H1 (cell line): ENCODE data around the gene KIAA0930. TPM values are rescaled to one million over a fixed set of nuclear protein-coding genes. Genes with fewer than 3 reads are reported as not detected.
A peak's percentile ranks its signal among the peaks of the same experiment; 100 is the strongest.

Source experiments
- CTCF ChIA-PET: fragments of 300-600 bp; sonication (Branson Sonifier 250); formaldehyde crosslinking; loops from one replicate; lab custom pipeline; 2021; ENCODE audit not compliant: partially characterized antibody; lab: Charles Lee
- POLR2A ChIA-PET: fragments of 300-600 bp; sonication (Branson Sonifier 250); formaldehyde crosslinking; loops from one replicate; lab custom pipeline; 2021; ENCODE audit warnings: inconsistent platforms; ENCODE audit not compliant: partially characterized antibody; lab: Charles Lee
- DNase-seq, 2 experiments: peaks; one replicate each; pipeline versions ENCODE4 v3.0.0 to v3.0.0-alpha.2; 2010 to 2022; ENCODE audit warnings: low spot score in 2 of 2, low read depth in 1 of 2, mixed read lengths in 1 of 2
- FAIRE-seq: peaks from 2 replicates; lab custom pipeline; 2011; peaks lifted over from hg19 to GRCh38; lab: Jason Lieb, UNC
- H2AFZ ChIP-seq: 2 replicates; pipeline ENCODE4 v1.8.1; 2012; ENCODE audit warnings: low read length, inconsistent platforms
- H2AK5ac ChIP-seq: 2 replicates; pipeline ENCODE4 v1.6.1; 2013; ENCODE audit warnings: low read depth, low read length
- H2BK120ac ChIP-seq: replicated peaks from 2 replicates; pipeline ENCODE3; 2013; ENCODE audit warnings: low read depth, low read length, inconsistent platforms
- H2BK12ac ChIP-seq: 2 replicates; pipeline ENCODE4 v1.6.1; 2013; ENCODE audit warnings: low read depth, low read length
- H2BK15ac ChIP-seq: 2 replicates; pipeline ENCODE4 v1.6.1; 2013; ENCODE audit warnings: low read length
- H2BK20ac ChIP-seq: 2 replicates; pipeline ENCODE4 v1.6.1; 2013; ENCODE audit warnings: low read length
- H2BK5ac ChIP-seq: 2 replicates; pipeline ENCODE4 v1.6.1; 2013; ENCODE audit warnings: low read depth, low read length
- H3K14ac ChIP-seq: 2 replicates; pipeline ENCODE4 v1.6.1; 2013; ENCODE audit warnings: inconsistent platforms; ENCODE audit not compliant: insufficient read length
- H3K18ac ChIP-seq: 2 replicates; pipeline ENCODE4 v1.6.1; 2013; ENCODE audit warnings: low read length; ENCODE audit errors: extremely low read depth
- H3K23ac ChIP-seq: 2 replicates; pipeline ENCODE4 v1.6.1; 2013; ENCODE audit warnings: inconsistent platforms; ENCODE audit not compliant: insufficient read length
- H3K23me2 ChIP-seq: 2 replicates; pipeline ENCODE4 v1.6.1; 2013; ENCODE audit warnings: low read depth, low read length
- H3K27ac ChIP-seq: 2 replicates; pipeline ENCODE4 v1.6.1; 2011; ENCODE audit warnings: low read depth, low read length, inconsistent platforms
- H3K27me3 ChIP-seq, 4 experiments: replicated peaks in 1 of 4; 1 replicate in 1 of 4; 2 replicates in 3 of 4; pipeline versions ENCODE4 v1.6.1 to v1.8.1; 2011 to 2013; ENCODE audit warnings: low read length in 3 of 4, mild to moderate bottlenecking in 3 of 4, inconsistent platforms in 2 of 4, mixed read lengths in 2 of 4, moderate library complexity in 1 of 4; ENCODE audit not compliant: control insufficient read depth in 3 of 4, insufficient read depth in 3 of 4; ENCODE audit errors: extremely low read depth in 1 of 4
- H3K36me3 ChIP-seq, 4 experiments: 2 replicates each; pipeline versions ENCODE4 v1.6.1 to v1.8.1; 2011 to 2013; ENCODE audit warnings: mild to moderate bottlenecking in 4 of 4, low read length in 3 of 4, moderate library complexity in 2 of 4, control low read depth in 1 of 4, inconsistent platforms in 1 of 4; ENCODE audit not compliant: insufficient read depth in 4 of 4, control insufficient read depth in 2 of 4
- H3K4ac ChIP-seq: replicated peaks from 2 replicates; pipeline ENCODE3; 2013; ENCODE audit warnings: low read length, low read depth, mixed read lengths, inconsistent platforms; ENCODE audit not compliant: insufficient read length
- H3K4me1 ChIP-seq, 4 experiments: replicated peaks in 1 of 4; 1 replicate in 1 of 4; 2 replicates in 3 of 4; pipeline versions ENCODE4 v1.6.1 to v1.8.1; 2011 to 2013; ENCODE audit warnings: low read length in 3 of 4, inconsistent platforms in 2 of 4, mixed read lengths in 1 of 4; ENCODE audit not compliant: insufficient read depth in 4 of 4, control insufficient read depth in 3 of 4
- H3K4me2 ChIP-seq, 2 experiments: 2 replicates each; pipeline versions ENCODE4 v1.6.1 to v1.8.1; 2011 to 2013; ENCODE audit warnings: low read depth in 2 of 2, low read length in 2 of 2, control low read depth in 1 of 2, inconsistent platforms in 1 of 2, mild to moderate bottlenecking in 1 of 2; ENCODE audit not compliant: insufficient read depth in 1 of 2
- H3K4me3 ChIP-seq, 4 experiments: fragments of 200-600, 300-600 bp in 1 of 4; sonication (generic), shearing (Covaris generic), sonication (Bioruptor Twin) in 1 of 4; 2 replicates each; pipeline versions ENCODE4 v1.5.1 to v1.8.1; 2011 to 2016; ENCODE audit warnings: low read length in 4 of 4, low read depth in 3 of 4, control low read depth in 2 of 4, inconsistent platforms in 2 of 4, mild to moderate bottlenecking in 2 of 4, mixed read lengths in 1 of 4, moderate library complexity in 1 of 4; ENCODE audit not compliant: insufficient read depth in 2 of 4; ENCODE audit errors: extremely low read depth in 1 of 4
- H3K56ac ChIP-seq: replicated peaks from 2 replicates; pipeline ENCODE3; 2013; ENCODE audit warnings: low read depth, mild to moderate bottlenecking, mixed read lengths, low read length, inconsistent platforms; ENCODE audit not compliant: insufficient read length
- H3K79me1 ChIP-seq: 2 replicates; pipeline ENCODE4 v1.6.1; 2013; ENCODE audit warnings: low read depth, low read length, control low read depth
- H3K79me2 ChIP-seq, 2 experiments: 2 replicates each; pipeline versions ENCODE4 v1.6.1 to v1.8.1; 2012 to 2013; ENCODE audit warnings: low read length in 2 of 2, mild to moderate bottlenecking in 2 of 2, inconsistent platforms in 1 of 2; ENCODE audit not compliant: insufficient read depth in 2 of 2, control insufficient read depth in 1 of 2
- H3K9ac ChIP-seq, 4 experiments: replicated peaks in 1 of 4; 1 replicate in 1 of 4; 2 replicates in 3 of 4; pipeline versions ENCODE4 v1.6.1 to v1.8.1; 2011 to 2013; ENCODE audit warnings: low read depth in 3 of 4, low read length in 3 of 4, control low read depth in 2 of 4, mild to moderate bottlenecking in 2 of 4, moderate library complexity in 2 of 4, inconsistent platforms in 1 of 4; ENCODE audit errors: extremely low read depth in 1 of 4
- H3K9me3 ChIP-seq, 2 experiments: 2 replicates each; pipeline versions ENCODE4 v1.6.1 to v1.8.1; 2012 to 2013; ENCODE audit warnings: mild to moderate bottlenecking in 2 of 2, moderate library complexity in 2 of 2, control low read depth in 1 of 2, inconsistent platforms in 1 of 2, low read depth in 1 of 2, low read length in 1 of 2, mixed read lengths in 1 of 2; ENCODE audit not compliant: insufficient read depth in 2 of 2
- H4K20me1 ChIP-seq, 2 experiments: replicated peaks in 1 of 2; 2 replicates each; pipeline versions ENCODE3 to v1.8.1; 2011 to 2013; ENCODE audit warnings: inconsistent platforms in 2 of 2, low read length in 2 of 2, mild to moderate bottlenecking in 1 of 2; ENCODE audit not compliant: insufficient read depth in 2 of 2, control insufficient read depth in 1 of 2
- H4K5ac ChIP-seq: 2 replicates; pipeline ENCODE4 v1.6.1; 2013; ENCODE audit warnings: low read length, low read depth, mixed read lengths, inconsistent platforms; ENCODE audit not compliant: insufficient read length
- H4K8ac ChIP-seq: 2 replicates; pipeline ENCODE4 v1.8.0; 2013; ENCODE audit warnings: mild to moderate bottlenecking, moderate library complexity, low read length, inconsistent platforms; ENCODE audit not compliant: insufficient read depth; ENCODE audit errors: extremely low read depth
- H4K91ac ChIP-seq: replicated peaks from 2 replicates; pipeline ENCODE3; 2013; ENCODE audit warnings: low read length, mixed read lengths, inconsistent platforms; ENCODE audit not compliant: insufficient read length
- BACH1 ChIP-seq: IDR thresholded peaks from 2 replicates; pipeline ENCODE4 v1.6.1; 2012; ENCODE audit warnings: low read length, improper control_type of control experiment
- CREB1 ChIP-seq: IDR thresholded peaks from 2 replicates; pipeline ENCODE4 v1.6.1; 2012; ENCODE audit warnings: inconsistent platforms
- GTF2F1 ChIP-seq: IDR thresholded peaks from 2 replicates; pipeline ENCODE4 v1.6.1; 2012; ENCODE audit warnings: low read depth, low read length, improper control_type of control experiment, borderline replicate concordance
- JUN ChIP-seq: IDR thresholded peaks from 2 replicates; pipeline ENCODE4 v1.6.1; 2011; ENCODE audit warnings: low read depth, mild to moderate bottlenecking, improper control_type of control experiment, low read length
- NANOG ChIP-seq: IDR thresholded peaks from 2 replicates; pipeline ENCODE4 v1.6.1; 2011; ENCODE audit warnings: low read length, low read depth, mild to moderate bottlenecking, inconsistent platforms; ENCODE audit not compliant: insufficient read depth, poor library complexity, severe bottlenecking
- RBBP5 ChIP-seq: IDR thresholded peaks from 2 replicates; pipeline ENCODE4 v1.7.1; 2012; ENCODE audit warnings: low read depth, mild to moderate bottlenecking, inconsistent platforms, low read length, moderate library complexity, borderline replicate concordance
- SIN3A ChIP-seq, 2 experiments: IDR thresholded peaks in 1 of 2; conservative IDR thresholded peaks in 1 of 2; 2 replicates each; pipeline ENCODE4 v1.6.1; 2011 to 2012; ENCODE audit warnings: low read length in 2 of 2, improper control_type of control experiment in 1 of 2, low read depth in 1 of 2, mild to moderate bottlenecking in 1 of 2
- TAF7 ChIP-seq: optimal IDR thresholded peaks from 2 replicates; pipeline ENCODE3; 2011; ENCODE audit warnings: low read depth, mild to moderate bottlenecking, inconsistent platforms, low read length, moderate library complexity, borderline replicate concordance
- WGBS, 2 experiments: shearing (Covaris generic) in 1 of 2; methylation state at CpG; one replicate each; pipeline versions ENCODE4 v1.1.6 to v1.1.7; 2013 to 2015; ENCODE audit warnings: low lambda C conversion rate in 2 of 2, mixed read lengths in 2 of 2, inconsistent platforms in 1 of 2, low coverage in 1 of 2, missing lambda C conversion rate in 1 of 2; ENCODE audit not compliant: insufficient replicate concordance in 2 of 2, insufficient coverage in 1 of 2, insufficient read length in 1 of 2; ENCODE audit errors: extremely low coverage in 1 of 2, missing lambda C conversion rate in 1 of 2; 5-methylcytosine and 5-hydroxymethylcytosine counted together
- polyA plus RNA-seq, 7 experiments: library from polyadenylated mRNA; depleted of rRNA in 3 of 7; stranded (reverse) in 5 of 7; unstranded in 2 of 7; fragments of >200 nt in 5 of 7; fragments of 200-250 nt in 2 of 7; gene quantifications; 1 replicate in 5 of 7; 2 replicates in 1 of 7; 4 replicates in 1 of 7; pipeline versions ENCODE4 v1.2.1 to v1.2.3, GENCODE V29; 2011 to 2013; ENCODE audit warnings: missing spikeins in 2 of 7, mixed read lengths in 2 of 7
- total RNA-seq: library from RNA; stranded (reverse); fragmentation: NEBNext Ultra II Directional; extraction: Animal tissue kit (Norgen Biotek cat#: 25700); gene quantifications from 2 replicates; pipeline ENCODE4 v1.2.1, GENCODE V29; 2021

Gene KIAA0930
- total and polyA plus RNA-seq, 2 of the 8 experiments (the other 6 are each of a cell fraction or from before 2014, with no cell fraction given), result 61.9 to 66.1 TPM

DNA sequence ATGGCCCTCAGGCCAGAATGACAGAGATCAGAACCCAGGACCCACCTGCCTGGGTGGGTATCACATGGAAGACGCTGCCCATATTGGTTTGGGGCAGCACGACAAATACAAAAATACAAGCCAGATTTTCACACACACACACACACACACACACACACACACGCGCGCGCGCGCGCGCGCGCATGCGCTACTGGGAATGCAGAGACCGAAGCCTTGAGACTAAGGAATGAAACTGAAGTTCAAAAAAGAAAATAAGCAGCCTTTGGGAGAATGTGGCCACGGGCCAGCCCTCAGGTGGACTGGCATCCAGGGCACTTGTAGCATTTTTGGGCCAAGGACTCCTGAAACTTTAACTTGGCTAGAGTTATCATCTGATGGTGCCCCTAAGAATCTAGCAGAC, 98.3 kb downstream of the KIAA0930 start:
- no peak overlapping the region for H3K23ac ChIP-seq
- ChIA-PET CTCF (no interaction called here), POLR2A (interaction anchor here (0.6 to 1.2 kb wide), 3 partner anchors 12 to 313 kb away, joined by 3 read pairs; no protein-coding TSS in a partner anchor)
- peaks cover 0 to 3% (median 1%) of the 10 kb centered on the region in 4 experiments; a peak in 2 of 8 replicates for H3K36me3 ChIP-seq
- no peak overlapping the region for H3K18ac ChIP-seq
- no peak overlapping the region for H3K9ac ChIP-seq
- H3K56ac ChIP-seq, result no peak overlapping the region
- H4K8ac ChIP-seq, result 0 out of 2 replicates have a peak overlapping the region, but pooled peaks have one; percentile 14
- H3K79me2 ChIP-seq, result no peaks in the 10 kb centered on the region
- no peaks in the 10 kb centered on the region for H3K27me3 ChIP-seq
- no peak overlapping the region for H3K4me2 ChIP-seq
- H3K79me1 ChIP-seq, result no peaks in the 10 kb centered on the region
- no peak overlapping the region for H2BK120ac ChIP-seq
- H2AK5ac ChIP-seq, result no peak overlapping the region
- H3K23me2 ChIP-seq, result no peaks in the 10 kb centered on the region
- DNase-seq (no peak), FAIRE-seq (no peak)
- H3K4me3 ChIP-seq, result no peak overlapping the region
- 87% methylated on average over 15 of the region's 15 CpGs; no CpG with 5 or more reads in 1 of the 2 experiments for WGBS, 2 experiments
- no peak overlapping the region for H3K4ac ChIP-seq
- H2AFZ ChIP-seq, result no peak overlapping the region
- no peak overlapping the region for H4K5ac ChIP-seq
- H2BK5ac ChIP-seq, result no peak overlapping the region
- no peak overlapping the region for H2BK15ac ChIP-seq
- H2BK12ac ChIP-seq, result no peak overlapping the region
- no peak overlapping the region for H3K27ac ChIP-seq
- H3K4me1 ChIP-seq, result no peaks in the 10 kb centered on the region
- H4K91ac ChIP-seq, result no peak overlapping the region
- peaks cover 0 to 4% of the 10 kb centered on the region in 2 experiments; a peak in 1 of 4 replicates for H3K9me3 ChIP-seq
- no peak overlapping the region for H3K14ac ChIP-seq
- no peak overlapping the region for H2BK20ac ChIP-seq
- no peaks in the 10 kb centered on the region for H4K20me1 ChIP-seq
- no peak for TF ChIP-seq BACH1
- no peak for TF ChIP-seq RBBP5
- TF ChIP-seq SIN3A (conservative IDR thresholded peaks at IDR 0.05 in 1 of 2, IDR thresholded peaks at IDR 0.05 in 1 of 2; ENCODE audit: low read depth in 1 of 2, low read length in 2 of 2), result no peak
- no peak for TF ChIP-seq TAF7
- TF ChIP-seq NANOG, result no peak
- no peak for TF ChIP-seq CREB1
- TF ChIP-seq GTF2F1, result no peak
- TF ChIP-seq JUN, result no peak
